HEK293 (cell line): Measurements from ENCODE around the gene RND1.
A peak's percentile ranks its signal among the peaks of the same experiment; 100 is the strongest.

Experiments used
- RBAK ChIP-seq: fragments of 450-650 bp; formaldehyde crosslinking; IDR thresholded peaks from 2 replicates; pipeline ENCODE4 v1.5.1; 2016; ENCODE audit warnings: missing biosample characterization, missing genetic modification characterization
- SCRT2 ChIP-seq: fragments of 450-650 bp; formaldehyde crosslinking; IDR thresholded peaks from 2 replicates; pipeline ENCODE4 v1.5.1; 2016; ENCODE audit warnings: missing biosample characterization, missing genetic modification characterization
- SP3 ChIP-seq: fragments of 450-650 bp; formaldehyde crosslinking; IDR thresholded peaks from 2 replicates; pipeline ENCODE4 v1.5.1; 2016; ENCODE audit warnings: missing biosample characterization, missing genetic modification characterization
- ZBTB1 ChIP-seq: fragments of 450-650 bp; formaldehyde crosslinking; IDR thresholded peaks from 2 replicates; pipeline ENCODE4 v1.5.1; 2016; ENCODE audit warnings: missing biosample characterization, missing genetic modification characterization
- ZBTB20 ChIP-seq: fragments of 450-650 bp; formaldehyde crosslinking; IDR thresholded peaks from 2 replicates; pipeline ENCODE4 v1.5.1; 2016; ENCODE audit warnings: missing biosample characterization, missing genetic modification characterization
- ZBTB8A ChIP-seq: fragments of 450-650 bp; formaldehyde crosslinking; IDR thresholded peaks from 2 replicates; pipeline ENCODE4 v1.5.1; 2016; ENCODE audit warnings: missing biosample characterization, missing genetic modification characterization
- ZIC2 ChIP-seq: fragments of 450-650 bp; formaldehyde crosslinking; IDR thresholded peaks from 2 replicates; pipeline ENCODE4 v1.5.1; 2016; ENCODE audit warnings: missing biosample characterization, missing genetic modification characterization
- ZNF114 ChIP-seq: fragments of 450-650 bp; formaldehyde crosslinking; IDR thresholded peaks from 2 replicates; pipeline ENCODE4 v1.5.0; 2017; ENCODE audit warnings: missing biosample characterization, missing genetic modification characterization
- ZNF132 ChIP-seq: fragments of 450-650 bp; formaldehyde crosslinking; IDR thresholded peaks from 2 replicates; pipeline ENCODE4 v1.5.1; 2017; ENCODE audit warnings: missing biosample characterization, missing genetic modification characterization, borderline replicate concordance
- ZNF133 ChIP-seq: fragments of 450-650 bp; formaldehyde crosslinking; IDR thresholded peaks from 2 replicates; pipeline ENCODE4 v1.5.1; 2016; ENCODE audit warnings: missing biosample characterization, missing genetic modification characterization
- ZNF76 ChIP-seq: fragments of 450-650 bp; formaldehyde crosslinking; IDR thresholded peaks from 2 replicates; pipeline ENCODE4; 2016; ENCODE audit warnings: low read depth, missing biosample characterization, missing genetic modification characterization, borderline replicate concordance
- ZXDB ChIP-seq: fragments of 450-650 bp; formaldehyde crosslinking; IDR thresholded peaks from 2 replicates; pipeline ENCODE4 v1.5.1; 2016; ENCODE audit warnings: missing biosample characterization, missing genetic modification characterization
- TF ChIP-seq, protein P1 (sequence below): fragments of 450-650 bp; formaldehyde crosslinking; IDR thresholded peaks from 2 replicates; pipeline ENCODE4 v1.5.1; 2016; ENCODE audit warnings: missing biosample characterization, missing genetic modification characterization
- TF ChIP-seq, protein P2 (sequence below): fragments of 450-650 bp; formaldehyde crosslinking; IDR thresholded peaks from 2 replicates; pipeline ENCODE4 v1.5.1; 2017; ENCODE audit warnings: missing biosample characterization, missing genetic modification characterization
- TF ChIP-seq, protein P3 (sequence below): fragments of 450-650 bp; formaldehyde crosslinking; IDR thresholded peaks from 2 replicates; pipeline ENCODE4 v1.5.1; 2016; ENCODE audit warnings: missing biosample characterization, missing genetic modification characterization
- TF ChIP-seq, protein P4 (sequence below): fragments of 450-650 bp; formaldehyde crosslinking; IDR thresholded peaks from 2 replicates; pipeline ENCODE4 v1.5.1; 2016; ENCODE audit warnings: missing biosample characterization, missing genetic modification characterization, borderline replicate concordance
- TF ChIP-seq, protein P5 (sequence below): fragments of 450-650 bp; formaldehyde crosslinking; IDR thresholded peaks from 2 replicates; pipeline ENCODE4 v1.5.1; 2017; ENCODE audit warnings: missing biosample characterization, mild to moderate bottlenecking, missing genetic modification characterization, moderate library complexity
- TF ChIP-seq, protein P6 (sequence below): fragments of 450-650 bp; formaldehyde crosslinking; IDR thresholded peaks from 2 replicates; pipeline ENCODE4 v1.5.1; 2016; ENCODE audit warnings: missing biosample characterization, missing genetic modification characterization, low read depth
- TF ChIP-seq, protein P7 (sequence below): fragments of 450-650 bp; formaldehyde crosslinking; conservative IDR thresholded peaks from 2 replicates; pipeline ENCODE4 v1.5.1; 2016; ENCODE audit warnings: low read depth, missing biosample characterization, missing genetic modification characterization
- TF ChIP-seq, protein P8 (sequence below): fragments of 450-650 bp; formaldehyde crosslinking; IDR thresholded peaks from 2 replicates; pipeline ENCODE4 v1.5.1; 2016; ENCODE audit warnings: missing biosample characterization, missing genetic modification characterization

RND1 gene

DNA sequence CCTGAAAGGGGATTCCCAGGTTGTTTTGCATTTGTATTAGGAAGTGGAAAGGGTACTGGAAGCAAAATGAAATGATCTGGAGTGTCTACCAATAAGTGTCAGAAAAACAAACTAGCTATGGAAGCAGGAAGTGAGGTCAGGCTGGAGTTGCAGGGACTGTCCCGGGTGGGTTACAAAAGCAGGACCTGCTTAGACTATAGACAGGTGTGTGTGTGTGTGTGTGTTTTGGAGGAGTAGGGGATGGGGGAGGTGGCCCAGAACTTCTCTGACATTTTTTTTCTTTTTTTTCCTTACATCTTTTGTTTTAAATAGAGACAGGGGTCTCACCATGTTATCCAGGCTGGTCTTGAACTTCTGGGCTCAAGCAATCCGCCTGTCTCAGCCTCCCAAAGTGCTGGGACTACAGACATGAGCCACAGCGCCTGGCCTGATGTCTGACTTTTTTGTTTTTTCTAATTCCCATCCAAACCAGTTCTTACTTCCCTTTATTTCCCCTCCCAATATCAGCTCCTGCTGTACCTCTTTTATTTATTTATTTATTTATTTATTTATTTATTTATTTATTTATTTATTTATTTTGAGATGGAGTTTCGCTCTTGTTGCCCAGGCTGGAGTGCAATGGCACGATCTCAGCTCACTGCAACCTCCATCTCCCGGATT, 512 bp upstream of the RND1 start (continued):
- TF ChIP-seq, protein P1, sequence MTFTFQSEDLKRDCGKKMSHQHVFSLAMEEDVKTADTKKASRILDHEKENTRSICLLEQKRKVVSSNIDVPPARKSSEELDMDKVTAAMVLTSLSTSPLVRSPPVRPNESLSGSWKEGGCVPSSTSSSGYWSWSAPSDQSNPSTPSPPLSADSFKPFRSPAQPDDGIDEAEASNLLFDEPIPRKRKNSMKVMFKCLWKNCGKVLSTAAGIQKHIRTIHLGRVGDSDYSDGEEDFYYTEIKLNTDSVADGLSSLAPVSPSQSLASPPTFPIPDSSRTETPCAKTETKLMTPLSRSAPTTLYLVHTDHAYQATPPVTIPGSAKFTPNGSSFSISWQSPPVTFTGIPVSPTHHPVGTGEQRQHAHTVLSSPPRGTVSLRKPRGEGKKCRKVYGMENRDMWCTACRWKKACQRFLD (tag by site-specific recombination) = peak; percentile 82
- TF ChIP-seq, protein P2, sequence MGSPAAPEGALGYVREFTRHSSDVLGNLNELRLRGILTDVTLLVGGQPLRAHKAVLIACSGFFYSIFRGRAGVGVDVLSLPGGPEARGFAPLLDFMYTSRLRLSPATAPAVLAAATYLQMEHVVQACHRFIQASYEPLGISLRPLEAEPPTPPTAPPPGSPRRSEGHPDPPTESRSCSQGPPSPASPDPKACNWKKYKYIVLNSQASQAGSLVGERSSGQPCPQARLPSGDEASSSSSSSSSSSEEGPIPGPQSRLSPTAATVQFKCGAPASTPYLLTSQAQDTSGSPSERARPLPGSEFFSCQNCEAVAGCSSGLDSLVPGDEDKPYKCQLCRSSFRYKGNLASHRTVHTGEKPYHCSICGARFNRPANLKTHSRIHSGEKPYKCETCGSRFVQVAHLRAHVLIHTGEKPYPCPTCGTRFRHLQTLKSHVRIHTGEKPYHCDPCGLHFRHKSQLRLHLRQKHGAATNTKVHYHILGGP (tag by site-specific recombination) = no peak
- TF ChIP-seq, protein P3, sequence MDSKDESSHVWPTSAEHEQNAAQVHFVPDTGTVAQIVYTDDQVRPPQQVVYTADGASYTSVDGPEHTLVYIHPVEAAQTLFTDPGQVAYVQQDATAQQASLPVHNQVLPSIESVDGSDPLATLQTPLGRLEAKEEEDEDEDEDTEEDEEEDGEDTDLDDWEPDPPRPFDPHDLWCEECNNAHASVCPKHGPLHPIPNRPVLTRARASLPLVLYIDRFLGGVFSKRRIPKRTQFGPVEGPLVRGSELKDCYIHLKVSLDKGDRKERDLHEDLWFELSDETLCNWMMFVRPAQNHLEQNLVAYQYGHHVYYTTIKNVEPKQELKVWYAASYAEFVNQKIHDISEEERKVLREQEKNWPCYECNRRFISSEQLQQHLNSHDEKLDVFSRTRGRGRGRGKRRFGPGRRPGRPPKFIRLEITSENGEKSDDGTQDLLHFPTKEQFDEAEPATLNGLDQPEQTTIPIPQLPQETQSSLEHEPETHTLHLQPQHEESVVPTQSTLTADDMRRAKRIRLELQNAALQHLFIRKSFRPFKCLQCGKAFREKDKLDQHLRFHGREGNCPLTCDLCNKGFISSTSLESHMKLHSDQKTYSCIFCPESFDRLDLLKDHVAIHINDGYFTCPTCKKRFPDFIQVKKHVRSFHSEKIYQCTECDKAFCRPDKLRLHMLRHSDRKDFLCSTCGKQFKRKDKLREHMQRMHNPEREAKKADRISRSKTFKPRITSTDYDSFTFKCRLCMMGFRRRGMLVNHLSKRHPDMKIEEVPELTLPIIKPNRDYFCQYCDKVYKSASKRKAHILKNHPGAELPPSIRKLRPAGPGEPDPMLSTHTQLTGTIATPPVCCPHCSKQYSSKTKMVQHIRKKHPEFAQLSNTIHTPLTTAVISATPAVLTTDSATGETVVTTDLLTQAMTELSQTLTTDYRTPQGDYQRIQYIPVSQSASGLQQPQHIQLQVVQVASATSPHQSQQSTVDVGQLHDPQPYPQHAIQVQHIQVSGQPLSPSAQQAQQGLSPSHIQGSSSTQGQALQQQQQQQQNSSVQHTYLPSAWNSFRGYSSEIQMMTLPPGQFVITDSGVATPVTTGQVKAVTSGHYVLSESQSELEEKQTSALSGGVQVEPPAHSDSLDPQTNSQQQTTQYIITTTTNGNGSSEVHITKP (tag by site-specific recombination) = no peak
- TF ChIP-seq ZBTB20 (tag by site-specific recombination) (no peak), ZNF76 (tag by site-specific recombination) (no peak), ZBTB8A (tag by site-specific recombination) (peak; percentile 94), ZNF132 (tag by site-specific recombination) (no peak), ZNF114 (tag by site-specific recombination) (no peak), ZBTB1 (tag by site-specific recombination) (peak; percentile 93), ZIC2 (tag by site-specific recombination) (no peak), SCRT2 (tag by site-specific recombination) (no peak), SP3 (tag by site-specific recombination) (peak; percentile 13; the same call in 1 of the 2 replicates), RBAK (tag by site-specific recombination) (peak; percentile 84), ZNF133 (tag by site-specific recombination) (no peak), ZXDB (tag by site-specific recombination) (peak; percentile 94)
- TF ChIP-seq, protein P4, sequence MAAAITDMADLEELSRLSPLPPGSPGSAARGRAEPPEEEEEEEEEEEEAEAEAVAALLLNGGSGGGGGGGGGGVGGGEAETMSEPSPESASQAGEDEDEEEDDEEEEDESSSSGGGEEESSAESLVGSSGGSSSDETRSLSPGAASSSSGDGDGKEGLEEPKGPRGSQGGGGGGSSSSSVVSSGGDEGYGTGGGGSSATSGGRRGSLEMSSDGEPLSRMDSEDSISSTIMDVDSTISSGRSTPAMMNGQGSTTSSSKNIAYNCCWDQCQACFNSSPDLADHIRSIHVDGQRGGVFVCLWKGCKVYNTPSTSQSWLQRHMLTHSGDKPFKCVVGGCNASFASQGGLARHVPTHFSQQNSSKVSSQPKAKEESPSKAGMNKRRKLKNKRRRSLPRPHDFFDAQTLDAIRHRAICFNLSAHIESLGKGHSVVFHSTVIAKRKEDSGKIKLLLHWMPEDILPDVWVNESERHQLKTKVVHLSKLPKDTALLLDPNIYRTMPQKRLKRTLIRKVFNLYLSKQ (tag by site-specific recombination) = no peak; the same call in none of the 2 replicates
- TF ChIP-seq, protein P5, sequence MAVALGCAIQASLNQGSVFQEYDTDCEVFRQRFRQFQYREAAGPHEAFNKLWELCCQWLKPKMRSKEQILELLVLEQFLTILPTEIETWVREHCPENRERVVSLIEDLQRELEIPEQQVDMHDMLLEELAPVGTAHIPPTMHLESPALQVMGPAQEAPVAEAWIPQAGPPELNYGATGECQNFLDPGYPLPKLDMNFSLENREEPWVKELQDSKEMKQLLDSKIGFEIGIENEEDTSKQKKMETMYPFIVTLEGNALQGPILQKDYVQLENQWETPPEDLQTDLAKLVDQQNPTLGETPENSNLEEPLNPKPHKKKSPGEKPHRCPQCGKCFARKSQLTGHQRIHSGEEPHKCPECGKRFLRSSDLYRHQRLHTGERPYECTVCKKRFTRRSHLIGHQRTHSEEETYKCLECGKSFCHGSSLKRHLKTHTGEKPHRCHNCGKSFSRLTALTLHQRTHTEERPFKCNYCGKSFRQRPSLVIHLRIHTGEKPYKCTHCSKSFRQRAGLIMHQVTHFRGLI (tag by site-specific recombination) = no peak
- TF ChIP-seq, protein P6, sequence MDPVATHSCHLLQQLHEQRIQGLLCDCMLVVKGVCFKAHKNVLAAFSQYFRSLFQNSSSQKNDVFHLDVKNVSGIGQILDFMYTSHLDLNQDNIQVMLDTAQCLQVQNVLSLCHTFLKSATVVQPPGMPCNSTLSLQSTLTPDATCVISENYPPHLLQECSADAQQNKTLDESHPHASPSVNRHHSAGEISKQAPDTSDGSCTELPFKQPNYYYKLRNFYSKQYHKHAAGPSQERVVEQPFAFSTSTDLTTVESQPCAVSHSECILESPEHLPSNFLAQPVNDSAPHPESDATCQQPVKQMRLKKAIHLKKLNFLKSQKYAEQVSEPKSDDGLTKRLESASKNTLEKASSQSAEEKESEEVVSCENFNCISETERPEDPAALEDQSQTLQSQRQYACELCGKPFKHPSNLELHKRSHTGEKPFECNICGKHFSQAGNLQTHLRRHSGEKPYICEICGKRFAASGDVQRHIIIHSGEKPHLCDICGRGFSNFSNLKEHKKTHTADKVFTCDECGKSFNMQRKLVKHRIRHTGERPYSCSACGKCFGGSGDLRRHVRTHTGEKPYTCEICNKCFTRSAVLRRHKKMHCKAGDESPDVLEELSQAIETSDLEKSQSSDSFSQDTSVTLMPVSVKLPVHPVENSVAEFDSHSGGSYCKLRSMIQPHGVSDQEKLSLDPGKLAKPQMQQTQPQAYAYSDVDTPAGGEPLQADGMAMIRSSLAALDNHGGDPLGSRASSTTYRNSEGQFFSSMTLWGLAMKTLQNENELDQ (tag by site-specific recombination) = no peak
- TF ChIP-seq, protein P7, sequence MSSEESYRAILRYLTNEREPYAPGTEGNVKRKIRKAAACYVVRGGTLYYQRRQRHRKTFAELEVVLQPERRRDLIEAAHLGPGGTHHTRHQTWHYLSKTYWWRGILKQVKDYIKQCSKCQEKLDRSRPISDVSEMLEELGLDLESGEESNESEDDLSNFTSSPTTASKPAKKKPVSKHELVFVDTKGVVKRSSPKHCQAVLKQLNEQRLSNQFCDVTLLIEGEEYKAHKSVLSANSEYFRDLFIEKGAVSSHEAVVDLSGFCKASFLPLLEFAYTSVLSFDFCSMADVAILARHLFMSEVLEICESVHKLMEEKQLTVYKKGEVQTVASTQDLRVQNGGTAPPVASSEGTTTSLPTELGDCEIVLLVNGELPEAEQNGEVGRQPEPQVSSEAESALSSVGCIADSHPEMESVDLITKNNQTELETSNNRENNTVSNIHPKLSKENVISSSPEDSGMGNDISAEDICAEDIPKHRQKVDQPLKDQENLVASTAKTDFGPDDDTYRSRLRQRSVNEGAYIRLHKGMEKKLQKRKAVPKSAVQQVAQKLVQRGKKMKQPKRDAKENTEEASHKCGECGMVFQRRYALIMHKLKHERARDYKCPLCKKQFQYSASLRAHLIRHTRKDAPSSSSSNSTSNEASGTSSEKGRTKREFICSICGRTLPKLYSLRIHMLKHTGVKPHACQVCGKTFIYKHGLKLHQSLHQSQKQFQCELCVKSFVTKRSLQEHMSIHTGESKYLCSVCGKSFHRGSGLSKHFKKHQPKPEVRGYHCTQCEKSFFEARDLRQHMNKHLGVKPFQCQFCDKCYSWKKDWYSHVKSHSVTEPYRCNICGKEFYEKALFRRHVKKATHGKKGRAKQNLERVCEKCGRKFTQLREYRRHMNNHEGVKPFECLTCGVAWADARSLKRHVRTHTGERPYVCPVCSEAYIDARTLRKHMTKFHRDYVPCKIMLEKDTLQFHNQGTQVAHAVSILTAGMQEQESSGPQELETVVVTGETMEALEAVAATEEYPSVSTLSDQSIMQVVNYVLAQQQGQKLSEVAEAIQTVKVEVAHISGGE (tag by site-specific recombination) = peak; percentile 90
- TF ChIP-seq, protein P8, sequence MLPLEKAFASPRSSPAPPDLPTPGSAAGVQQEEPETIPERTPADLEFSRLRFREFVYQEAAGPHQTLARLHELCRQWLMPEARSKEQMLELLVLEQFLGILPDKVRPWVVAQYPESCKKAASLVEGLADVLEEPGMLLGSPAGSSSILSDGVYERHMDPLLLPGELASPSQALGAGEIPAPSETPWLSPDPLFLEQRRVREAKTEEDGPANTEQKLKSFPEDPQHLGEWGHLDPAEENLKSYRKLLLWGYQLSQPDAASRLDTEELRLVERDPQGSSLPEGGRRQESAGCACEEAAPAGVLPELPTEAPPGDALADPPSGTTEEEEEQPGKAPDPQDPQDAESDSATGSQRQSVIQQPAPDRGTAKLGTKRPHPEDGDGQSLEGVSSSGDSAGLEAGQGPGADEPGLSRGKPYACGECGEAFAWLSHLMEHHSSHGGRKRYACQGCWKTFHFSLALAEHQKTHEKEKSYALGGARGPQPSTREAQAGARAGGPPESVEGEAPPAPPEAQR (tag by site-specific recombination) = no peak
